ENCODE measurements around the gene SNX9. TPM values are rescaled to one million over a fixed set of nuclear protein-coding genes. Genes with fewer than 3 reads are reported as not detected.

SNX9 gene
- total RNA-seq, 1 experiment from 2014 or later, result 31.3 TPM

DNA sequence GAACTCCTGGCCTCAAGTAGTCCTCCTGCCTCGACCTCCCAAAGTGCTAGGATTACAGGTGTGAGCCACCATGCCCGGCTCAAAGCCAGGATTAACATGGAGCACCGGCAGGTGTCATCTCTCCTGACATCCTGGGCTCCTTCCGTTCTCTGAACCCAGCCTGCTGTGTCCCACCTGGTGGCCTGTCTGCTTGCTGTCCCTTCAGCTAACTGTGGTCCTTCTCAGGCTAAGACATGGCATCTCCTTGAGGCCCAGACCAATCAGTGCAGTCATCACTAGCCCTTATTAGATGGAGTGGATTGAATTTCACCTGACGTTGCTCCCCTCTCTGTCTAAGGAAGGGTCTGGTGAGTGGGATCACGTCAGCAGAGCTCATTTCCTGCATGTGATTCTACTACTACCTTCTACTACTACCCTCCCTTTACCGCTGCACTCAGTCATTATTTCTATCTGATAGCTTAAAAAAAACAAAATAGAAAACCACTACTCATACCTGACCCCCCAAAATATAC lies 130.6 kb downstream of the SNX9 start:
- Mint-ChIP-seq H3K27ac (no peak overlapping the region; a peak in 2 of 7 replicates), H3K4me3 (no peak overlapping the region), H3K4me1 (peaks cover 12 to 18% of the 10 kb centered on the region in 2 experiments; a peak in 3 of 4 replicates), H3K36me3 (ENCODE audit: insufficient read depth in 1 of 3, low read depth in 3 of 3) (peaks cover 5 to 13% (median 8%) of the 10 kb centered on the region in 3 experiments), H3K9me3 (peaks cover 23 to 27% of the 10 kb centered on the region in 2 experiments), H3K27me3 (ENCODE audit: low read depth) (peaks cover 3% of the 10 kb centered on the region)
- Histone ChIP-seq H3K18ac (ENCODE audit: insufficient read length, low read depth, low read length) (no peak overlapping the region), H3K79me2 (ENCODE audit: insufficient read depth, low read length) (no peaks in the 10 kb centered on the region), H3K4me1 (ENCODE audit: insufficient read depth, low read length) (no peaks in the 10 kb centered on the region), H3K23ac (ENCODE audit: insufficient read length, low read depth, low read length) (no peak overlapping the region), H4K5ac (ENCODE audit: insufficient read length, low read depth, low read length) (no peak overlapping the region), H2AFZ (ENCODE audit: low read length) (no peak overlapping the region), H4K8ac (replicated peaks; ENCODE audit: insufficient read length, low read depth, low read length) (no peak overlapping the region), H2BK5ac (ENCODE audit: insufficient read length, low read length) (no peak overlapping the region), H2BK12ac (ENCODE audit: insufficient read length, low read depth, low read length) (no peak overlapping the region), H3K27me3 (ENCODE audit: insufficient read depth, low read length) (no peaks in the 10 kb centered on the region), H3K9ac (ENCODE audit: extremely low read depth, insufficient read length, low read length) (no peak overlapping the region), H3K27ac (ENCODE audit: insufficient read length, low read depth, low read length) (no peak overlapping the region), H4K91ac (ENCODE audit: insufficient read length, low read depth, low read length) (no peak overlapping the region), H2AK5ac (ENCODE audit: insufficient read length, low read length) (no peak overlapping the region), H3K23me2 (ENCODE audit: insufficient read length, low read depth, low read length, poor library complexity, severe bottlenecking) (no peaks in the 10 kb centered on the region), H3K9me3 (ENCODE audit: control insufficient read depth, low read depth, low read length) (no peaks in the 10 kb centered on the region), H3K14ac (ENCODE audit: insufficient read depth, low read length) (no peak overlapping the region), H3K56ac (ENCODE audit: insufficient read length, low read depth, low read length) (no peak overlapping the region), H2BK120ac (ENCODE audit: low read depth, low read length, poor library complexity, severe bottlenecking) (no peak overlapping the region), H3T11ph (ENCODE audit: low read length) (no peak overlapping the region), H2BK15ac (ENCODE audit: low read depth, low read length) (no peak overlapping the region), H4K20me1 (ENCODE audit: control insufficient read depth, insufficient read depth, insufficient read length) (no peaks in the 10 kb centered on the region), H2BK20ac (ENCODE audit: low read depth, low read length, poor library complexity, severe bottlenecking) (no peak overlapping the region), H3K79me1 (ENCODE audit: insufficient read depth, low read depth, low read length, poor library complexity, severe bottlenecking) (no peaks in the 10 kb centered on the region), H3K4me2 (ENCODE audit: insufficient read depth, insufficient read length, low read length) (no peak overlapping the region), H3K4ac (ENCODE audit: low read depth, low read length) (no peak overlapping the region)
- TF ChIP-seq, protein P1, sequence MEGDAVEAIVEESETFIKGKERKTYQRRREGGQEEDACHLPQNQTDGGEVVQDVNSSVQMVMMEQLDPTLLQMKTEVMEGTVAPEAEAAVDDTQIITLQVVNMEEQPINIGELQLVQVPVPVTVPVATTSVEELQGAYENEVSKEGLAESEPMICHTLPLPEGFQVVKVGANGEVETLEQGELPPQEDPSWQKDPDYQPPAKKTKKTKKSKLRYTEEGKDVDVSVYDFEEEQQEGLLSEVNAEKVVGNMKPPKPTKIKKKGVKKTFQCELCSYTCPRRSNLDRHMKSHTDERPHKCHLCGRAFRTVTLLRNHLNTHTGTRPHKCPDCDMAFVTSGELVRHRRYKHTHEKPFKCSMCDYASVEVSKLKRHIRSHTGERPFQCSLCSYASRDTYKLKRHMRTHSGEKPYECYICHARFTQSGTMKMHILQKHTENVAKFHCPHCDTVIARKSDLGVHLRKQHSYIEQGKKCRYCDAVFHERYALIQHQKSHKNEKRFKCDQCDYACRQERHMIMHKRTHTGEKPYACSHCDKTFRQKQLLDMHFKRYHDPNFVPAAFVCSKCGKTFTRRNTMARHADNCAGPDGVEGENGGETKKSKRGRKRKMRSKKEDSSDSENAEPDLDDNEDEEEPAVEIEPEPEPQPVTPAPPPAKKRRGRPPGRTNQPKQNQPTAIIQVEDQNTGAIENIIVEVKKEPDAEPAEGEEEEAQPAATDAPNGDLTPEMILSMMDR (conservative IDR thresholded peaks at IDR 0.05), result no peak
- WGBS (ENCODE audit: extremely low coverage, insufficient read length, low lambda C conversion rate), result no CpG with 5 or more reads among the region's 7 CpGs
- DNase-seq, result no peak

All from H9 (cell line).